KMS-11 (cell line): ENCODE data around the gene OBP2B.

Source experiments
- H2AFZ ChIP-seq: fragments of 200-600 bp; sonication (generic); 2 replicates; pipeline ENCODE4 v1.6.1; 2016; ENCODE audit warnings: antibody characterized with exemption, mixed run types, low read depth
- H3K27ac ChIP-seq: fragments of 200-600 bp; sonication (generic); 2 replicates; pipeline ENCODE4 v1.6.1; 2016; ENCODE audit warnings: mild to moderate bottlenecking, mixed run types
- H3K27me3 ChIP-seq: fragments of 200-600 bp; sonication (generic); 2 replicates; pipeline ENCODE4 v1.6.1; 2017; ENCODE audit warnings: mild to moderate bottlenecking, low read depth, mixed run types, moderate library complexity; ENCODE audit not compliant: insufficient read depth
- H3K36me3 ChIP-seq: fragments of 200-600 bp; sonication (generic); 2 replicates; pipeline ENCODE4 v1.6.1; 2017; ENCODE audit warnings: mild to moderate bottlenecking, mixed run types; ENCODE audit not compliant: insufficient read depth
- H3K4me1 ChIP-seq: fragments of 200-600 bp; sonication (generic); 2 replicates; pipeline ENCODE4 v1.6.1; 2016; ENCODE audit warnings: mild to moderate bottlenecking, low read depth, mixed run types; ENCODE audit not compliant: poor library complexity, severe bottlenecking
- H3K4me2 ChIP-seq: fragments of 200-600 bp; sonication (generic); 2 replicates; pipeline ENCODE4 v1.7.0; 2016; ENCODE audit warnings: mild to moderate bottlenecking, mixed run types
- H3K4me3 ChIP-seq: fragments of 200-600 bp; sonication (generic); IDR thresholded peaks from 2 replicates; pipeline ENCODE4 v1.6.1; 2017; ENCODE audit warnings: low read depth, low read length, mixed read lengths; ENCODE audit not compliant: insufficient read depth
- H3K79me2 ChIP-seq: fragments of 200-600 bp; sonication (generic); 2 replicates; pipeline ENCODE4 v1.6.1; 2016; ENCODE audit warnings: low read depth, mixed run types; ENCODE audit not compliant: insufficient read depth
- H3K9ac ChIP-seq: fragments of 200-600 bp; sonication (generic); 2 replicates; pipeline ENCODE4 v1.6.1; 2016; ENCODE audit warnings: mild to moderate bottlenecking, mixed run types
- H4K20me1 ChIP-seq: fragments of 200-600 bp; sonication (generic); 2 replicates; pipeline ENCODE4 v1.6.1; 2016; ENCODE audit warnings: mild to moderate bottlenecking, mixed run types; ENCODE audit not compliant: insufficient read depth
- CTCF ChIP-seq: fragments of 200-600 bp; sonication (generic); conservative IDR thresholded peaks from 2 replicates; pipeline ENCODE4 v1.6.1; 2017; ENCODE audit warnings: low read depth, mild to moderate bottlenecking, antibody characterized with exemption, low read length, moderate library complexity, mixed read lengths

Gene OBP2B

DNA sequence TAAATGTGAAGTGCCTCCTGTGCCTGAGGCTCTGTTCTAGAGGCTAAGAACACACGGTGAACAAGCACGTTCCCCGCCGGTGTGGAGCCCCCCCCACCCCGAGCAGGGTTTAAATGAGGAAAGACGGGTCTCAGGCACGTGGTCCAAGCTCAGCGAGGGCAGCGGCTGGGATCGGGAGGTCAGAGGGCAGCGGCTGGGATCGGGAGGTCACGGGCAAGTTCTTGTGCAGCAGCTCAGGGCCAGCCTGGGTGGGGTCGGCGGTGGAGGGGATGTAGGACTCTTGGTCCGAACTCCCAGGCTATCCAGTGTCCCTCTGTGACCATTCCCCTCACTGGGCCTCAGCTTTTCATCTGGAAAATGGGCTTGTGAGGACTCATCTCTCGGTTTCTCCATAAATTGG, 42.7 kb downstream of the OBP2B start:
- Histone ChIP-seq H3K4me3 (no peak overlapping the region), H3K27me3 (peaks cover 56% of the 10 kb centered on the region), H3K79me2 (no peaks in the 10 kb centered on the region), H4K20me1 (no peaks in the 10 kb centered on the region), H3K27ac (no peak overlapping the region), H3K4me2 (no peak overlapping the region), H2AFZ (no peak overlapping the region), H3K9ac (no peak overlapping the region), H3K36me3 (no peaks in the 10 kb centered on the region), H3K4me1 (no peaks in the 10 kb centered on the region)
- no peak for TF ChIP-seq CTCF

DNA sequence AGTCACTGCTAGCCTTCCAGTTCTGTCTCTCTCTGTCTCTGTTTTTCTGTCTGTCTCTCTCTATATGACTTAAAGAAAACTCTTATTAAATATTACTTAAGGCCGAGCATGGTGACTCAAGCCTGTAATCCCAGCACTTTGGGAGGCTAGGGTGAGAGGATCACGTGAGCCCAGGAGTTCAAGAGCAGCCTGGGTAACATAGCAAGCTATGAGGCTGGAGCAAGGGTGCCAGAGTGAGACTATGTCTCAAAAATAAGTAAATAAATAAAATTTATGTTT, 43.7 kb downstream of the OBP2B start:
- Histone ChIP-seq H3K27me3 (peaks cover 52% of the 10 kb centered on the region), H3K27ac (no peak overlapping the region), H4K20me1 (no peaks in the 10 kb centered on the region), H3K79me2 (no peaks in the 10 kb centered on the region), H3K4me2 (no peak overlapping the region), H3K4me3 (no peak overlapping the region), H3K4me1 (no peaks in the 10 kb centered on the region), H3K36me3 (no peaks in the 10 kb centered on the region), H3K9ac (no peak overlapping the region), H2AFZ (no peak overlapping the region)
- no peak for TF ChIP-seq CTCF

DNA sequence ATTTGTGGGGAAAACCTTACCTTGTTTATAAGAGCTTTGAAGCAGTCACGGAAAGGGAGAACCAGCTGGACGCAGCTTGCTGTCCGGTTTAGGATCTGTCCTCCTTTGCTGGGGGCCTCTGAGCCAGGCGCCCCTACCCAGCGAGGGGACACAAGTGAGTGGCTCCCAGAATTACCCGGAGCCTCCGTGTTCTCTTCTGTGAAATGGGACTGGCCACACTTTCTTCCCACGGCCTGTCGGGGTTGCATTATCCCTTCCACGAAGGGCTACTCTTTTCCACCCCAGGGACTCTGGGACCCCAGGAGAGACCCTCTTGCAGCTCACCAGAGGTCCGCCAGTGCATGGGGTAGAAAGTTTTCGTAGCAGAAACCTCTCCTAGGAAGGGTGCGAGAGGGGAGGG, 44.9 kb downstream of the OBP2B start:
- H3K27me3 ChIP-seq, result peaks cover 48% of the 10 kb centered on the region
- H3K79me2 ChIP-seq, result no peaks in the 10 kb centered on the region
- no peak overlapping the region for H3K4me3 ChIP-seq
- H3K9ac ChIP-seq, result no peak overlapping the region
- no peak overlapping the region for H2AFZ ChIP-seq
- no peaks in the 10 kb centered on the region for H3K36me3 ChIP-seq
- H4K20me1 ChIP-seq, result no peaks in the 10 kb centered on the region
- no peak overlapping the region for H3K4me2 ChIP-seq
- H3K27ac ChIP-seq, result no peak overlapping the region
- H3K4me1 ChIP-seq, result no peaks in the 10 kb centered on the region
- no peak for TF ChIP-seq CTCF

- no peak within 1 kb of the TSS; the same call in 1 of the 2 replicates for H2AFZ ChIP-seq
- no peaks in the 10 kb centered on the region for H3K36me3 ChIP-seq
- TF ChIP-seq CTCF, result no peak
- no peaks in the 10 kb centered on the region for H4K20me1 ChIP-seq
- H3K27me3 ChIP-seq, result peaks cover 53% of the 10 kb centered on the region
- H3K4me2 ChIP-seq, result no peak within 1 kb of the TSS
- H3K27ac ChIP-seq, result no peak within 1 kb of the TSS
- H3K4me1 ChIP-seq, result no peaks in the 10 kb centered on the region
- no peaks in the 10 kb centered on the region for H3K79me2 ChIP-seq
- no peak within 1 kb of the TSS for H3K9ac ChIP-seq
- H3K4me3 ChIP-seq, result no peak within 1 kb of the TSS
Measured at GRCh38 chr9:133163504-133164172, 45.4 kb downstream of the OBP2B start, which contains the start of gene GBGT1. Gene GBGT1, minus strand, starts transcription at chr9:133163914. Its CDS starts 1,502 bp downstream, at chr9:133162412.
